Activated CD8-positive, alpha-beta memory T cell treated with anti-CD3 and anti-CD28 coated beads, Interleukin-2, amount 50 U/mL, for 24 hours (primary cell): ENCODE data around the gene IPPK.
"Not testable (repeated sequence)": the region's sequence is repeated elsewhere in the genome, so short reads cannot be mapped to it uniquely, and the experiment has no call there.

Experiments
- DNase-seq: peaks from one replicate; pipeline ENCODE4 v3.0.0-alpha.2; 2020; ENCODE audit errors: extremely low read depth

IPPK gene

DNA sequence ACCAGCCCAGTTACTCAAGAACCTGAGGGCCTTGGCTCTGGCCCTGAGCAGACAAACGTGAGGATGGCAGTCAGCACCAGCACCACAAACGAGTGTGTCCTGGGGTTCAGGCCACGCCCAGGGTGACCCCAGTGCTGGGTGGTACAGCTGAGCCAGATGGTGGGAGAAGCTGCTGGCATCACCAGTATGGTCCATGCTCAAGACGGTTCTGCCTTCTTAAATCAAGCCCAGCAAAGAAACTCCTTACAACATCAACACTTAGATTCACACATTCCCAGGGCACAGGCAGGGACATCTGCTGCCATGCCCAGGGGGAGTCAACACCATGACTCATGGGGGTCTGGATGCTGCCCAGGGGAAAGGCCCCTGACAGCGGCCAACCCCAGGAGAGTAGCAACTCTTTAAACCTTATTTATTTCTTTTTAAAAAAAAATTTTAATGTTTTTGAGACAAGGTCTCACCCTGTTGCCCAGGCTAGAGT is 31.3 kb downstream of the IPPK start:
- no peak for DNase-seq

DNA sequence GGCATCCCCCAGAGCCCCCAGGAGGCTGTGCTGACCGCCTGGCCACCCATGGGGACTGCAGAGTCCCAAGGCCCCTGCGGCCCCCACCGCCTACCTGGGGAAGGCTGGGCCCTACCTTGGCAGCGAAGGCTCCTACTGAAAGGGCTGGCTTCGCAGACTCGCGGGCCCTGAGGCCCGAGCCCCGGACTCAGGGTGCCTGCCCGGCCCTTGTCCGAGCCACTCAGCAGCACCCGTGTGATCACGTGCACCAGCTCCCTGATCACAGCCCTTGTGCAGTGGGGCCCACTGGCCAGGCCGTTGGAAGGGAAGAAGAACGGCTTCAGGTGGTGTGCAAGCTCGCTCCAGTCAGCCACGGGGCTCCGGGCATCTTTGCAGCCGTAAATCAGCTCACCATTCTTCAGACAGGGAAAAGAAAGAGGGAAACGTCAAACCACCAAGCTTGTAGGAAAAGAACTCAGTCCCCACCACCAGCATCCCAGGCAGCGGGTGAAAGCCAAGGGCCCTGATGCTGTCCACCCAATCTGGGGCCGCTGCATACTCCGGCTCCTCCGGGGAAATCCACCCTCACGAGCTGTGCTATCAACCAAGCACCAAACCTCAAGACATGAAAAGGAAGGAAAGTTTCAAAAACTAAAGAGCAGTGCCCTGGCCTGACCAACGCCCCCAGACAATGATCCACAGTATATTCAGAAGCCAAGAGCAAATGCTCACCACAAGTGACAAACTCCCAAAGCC is 31.9 kb downstream of the IPPK start:
- no peak for DNase-seq

DNA sequence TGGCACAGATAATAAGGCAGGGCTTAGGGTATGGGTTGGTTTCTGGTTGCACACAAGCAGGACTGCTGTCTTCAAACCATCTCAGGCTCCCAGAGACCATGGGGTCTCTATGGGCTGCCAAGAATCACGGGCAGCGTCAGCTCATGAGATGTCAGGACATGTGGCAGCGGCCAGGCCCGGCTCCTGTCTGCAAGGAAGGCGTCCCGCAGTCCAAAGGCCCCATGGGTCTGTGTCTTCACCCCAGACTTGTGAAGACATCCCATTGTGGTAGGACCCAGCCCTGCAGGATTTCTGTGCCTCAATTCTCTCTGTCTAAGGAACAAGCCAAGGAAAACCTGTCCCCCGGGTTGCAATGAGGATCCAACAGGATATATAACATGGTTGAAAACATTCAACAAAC is 32.6 kb downstream of the IPPK start:
- no peak for DNase-seq

DNA sequence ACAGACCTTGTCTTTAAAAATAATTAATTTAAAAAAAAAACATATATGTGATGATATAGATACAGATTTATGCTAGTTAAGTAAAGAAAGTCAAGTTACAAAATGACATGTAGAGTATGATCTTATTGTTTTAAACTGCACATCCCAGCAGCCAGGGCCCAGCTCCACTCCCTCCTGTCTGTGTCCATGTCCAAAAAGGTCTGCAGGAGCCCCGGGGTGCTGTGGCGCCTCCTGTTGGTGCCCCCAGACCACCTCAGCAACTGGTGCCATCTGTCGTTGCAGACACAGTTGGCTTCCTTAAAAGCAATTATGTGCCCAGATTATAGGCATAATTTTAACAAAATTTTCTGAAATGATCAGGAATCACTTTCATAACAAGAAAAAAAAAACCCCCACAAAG is 33.3 kb downstream of the IPPK start:
- DNase-seq, result no peak

DNA sequence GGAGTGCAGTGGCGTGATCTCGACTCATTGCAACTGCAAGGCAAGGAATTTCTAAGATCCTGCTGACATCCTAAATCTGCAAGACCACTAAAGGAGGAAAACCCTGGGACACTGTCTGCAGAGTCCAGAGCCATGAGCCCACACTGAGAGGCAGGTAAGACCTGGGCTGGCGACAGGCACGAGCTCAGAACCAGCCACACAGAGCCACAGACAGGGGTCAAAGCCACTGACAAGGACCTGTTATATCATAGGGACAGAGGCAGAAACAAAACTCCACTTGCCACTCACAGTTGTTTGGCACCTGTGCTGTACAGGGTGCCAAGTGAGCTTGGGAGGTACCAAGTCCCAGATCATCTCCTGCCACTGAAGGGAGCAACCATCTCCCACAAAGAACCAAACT is 34.2 kb downstream of the IPPK start:
- no peak for DNase-seq

DNA sequence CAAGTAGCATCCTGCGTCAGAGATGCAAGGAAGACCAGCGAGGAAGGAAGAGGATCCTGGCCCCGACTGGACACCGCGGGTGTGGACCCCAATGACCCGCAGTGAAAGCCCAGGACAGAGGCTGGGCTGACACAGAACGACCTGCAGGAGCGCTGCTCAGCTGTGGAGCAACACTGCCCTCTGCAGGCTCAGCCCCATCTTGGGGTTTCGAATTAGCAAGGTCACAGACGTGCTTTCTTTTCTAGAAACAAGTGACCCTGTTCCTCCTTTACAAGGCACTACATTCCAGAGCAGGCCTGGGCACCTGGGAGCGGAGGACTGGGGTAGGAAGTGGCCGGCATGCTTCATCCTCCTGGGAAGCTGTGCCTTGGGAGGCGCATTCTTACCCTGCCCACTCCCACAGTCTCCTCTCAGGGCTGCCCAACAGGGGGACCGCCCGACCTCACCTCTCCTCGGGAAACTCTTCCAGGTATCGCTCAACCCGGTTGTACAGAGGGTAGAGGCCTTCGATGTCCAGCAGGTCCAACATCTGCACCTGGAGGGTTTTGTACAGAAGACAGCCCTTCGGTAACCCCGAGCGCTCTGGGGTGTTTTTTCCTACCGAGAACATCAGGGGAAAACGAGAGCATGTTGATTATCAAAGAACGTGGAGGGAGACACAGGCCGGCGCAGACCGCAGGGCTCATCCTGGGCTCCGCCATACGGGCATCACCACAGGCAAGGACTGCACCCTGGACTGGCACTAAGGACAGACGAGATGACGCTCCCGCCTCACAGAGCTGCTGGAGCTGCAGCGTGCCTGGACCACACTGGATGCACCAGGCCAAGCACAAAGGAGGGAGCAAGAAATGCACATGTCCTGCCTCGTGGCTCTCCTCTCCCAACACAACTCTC is 35.0 kb downstream of the IPPK start:
- peak; percentile 18 for DNase-seq

DNA sequence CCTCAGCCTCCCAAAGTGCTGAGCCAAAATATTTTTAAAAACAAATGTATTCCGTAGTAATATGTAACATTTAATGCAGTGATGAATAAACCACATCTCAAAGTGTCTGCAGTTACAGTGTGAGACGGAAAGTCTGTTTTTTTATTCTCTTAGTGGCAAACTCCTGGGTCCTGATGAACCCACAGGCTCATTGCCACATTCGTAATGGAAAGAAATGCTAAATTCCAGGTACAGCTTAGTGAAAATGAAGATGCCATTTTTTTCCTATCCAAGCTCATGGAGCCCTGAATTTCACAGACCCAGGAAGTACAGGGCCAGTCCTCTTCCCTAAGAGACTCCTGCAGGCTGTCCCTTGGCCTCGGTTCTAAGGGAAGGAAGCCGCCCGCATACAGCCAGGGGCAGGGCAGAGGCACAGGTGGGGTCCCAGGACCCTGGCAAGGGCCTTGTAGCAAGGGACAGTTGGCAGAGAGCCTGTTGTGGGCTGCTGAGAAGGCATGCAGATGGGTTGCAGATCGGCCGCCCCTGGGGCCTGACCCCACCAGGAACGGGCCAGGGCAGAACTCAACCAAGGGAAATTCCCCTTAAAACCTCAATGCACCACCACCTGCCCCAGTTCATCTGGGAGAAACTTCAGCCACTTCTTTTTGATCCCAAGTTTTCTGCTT is 36.2 kb downstream of the IPPK start:
- DNase-seq, result no peak

DNA sequence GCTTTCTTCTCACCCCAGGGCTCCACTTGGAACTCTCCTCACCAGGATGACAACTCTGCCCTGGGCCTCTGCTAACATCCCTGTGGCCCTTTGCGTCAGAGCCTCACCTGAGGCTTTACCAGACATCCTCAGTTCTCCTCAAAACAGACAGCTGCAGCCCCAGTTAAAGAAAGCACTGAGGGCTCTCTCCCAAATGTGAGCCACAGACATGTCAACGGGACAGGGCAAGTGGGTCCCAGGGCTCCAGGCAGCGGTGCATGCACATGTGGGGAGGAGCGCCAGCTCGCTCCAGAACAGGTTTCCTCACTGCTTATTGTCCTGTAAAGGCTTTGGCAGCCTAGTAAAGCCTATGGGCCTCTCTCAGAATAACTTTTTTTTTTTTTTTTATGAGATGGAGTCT is 37.3 kb downstream of the IPPK start:
- DNase-seq, result no peak

DNA sequence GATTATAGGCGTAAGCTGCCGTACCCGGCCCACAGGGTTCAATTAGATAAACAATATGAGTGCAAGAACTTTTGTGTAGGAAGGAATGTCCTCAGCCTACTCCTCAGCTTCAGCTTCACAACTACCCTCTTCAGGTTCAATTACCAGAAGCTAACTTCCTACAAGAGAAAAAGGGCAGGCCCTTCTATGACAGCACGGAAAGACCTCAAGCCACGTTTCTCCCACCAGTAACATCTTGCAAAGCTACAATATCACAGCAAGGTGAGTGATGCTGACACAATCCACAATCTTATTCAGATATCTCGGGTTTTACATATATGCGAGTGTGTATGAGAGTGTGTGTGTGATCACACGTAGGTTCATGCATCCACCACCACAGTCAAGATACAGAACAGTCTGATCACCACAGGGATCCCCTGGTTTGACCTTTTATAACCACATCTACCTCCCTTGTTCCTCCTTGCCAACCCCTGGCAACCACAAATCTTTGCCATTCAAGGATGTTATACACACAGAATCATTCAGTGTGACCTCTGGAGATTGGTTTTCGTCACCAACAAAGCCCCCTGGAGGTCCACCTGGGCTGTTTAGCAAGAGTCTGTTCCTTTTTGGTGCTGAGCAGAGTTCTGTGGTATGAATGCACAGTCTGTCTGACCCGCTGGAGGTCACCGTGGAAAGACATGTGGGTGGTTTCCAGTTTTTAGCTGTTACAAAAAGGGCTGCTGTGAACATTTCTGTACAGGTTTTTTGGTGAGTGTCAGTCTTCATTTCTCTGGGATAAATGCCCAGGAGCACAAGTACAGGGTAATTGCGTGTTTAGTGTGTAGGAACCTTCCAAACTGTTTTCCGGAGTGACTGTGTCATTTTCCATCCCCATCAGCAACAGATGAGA is 38.2 kb downstream of the IPPK start:
- no peak for DNase-seq

DNA sequence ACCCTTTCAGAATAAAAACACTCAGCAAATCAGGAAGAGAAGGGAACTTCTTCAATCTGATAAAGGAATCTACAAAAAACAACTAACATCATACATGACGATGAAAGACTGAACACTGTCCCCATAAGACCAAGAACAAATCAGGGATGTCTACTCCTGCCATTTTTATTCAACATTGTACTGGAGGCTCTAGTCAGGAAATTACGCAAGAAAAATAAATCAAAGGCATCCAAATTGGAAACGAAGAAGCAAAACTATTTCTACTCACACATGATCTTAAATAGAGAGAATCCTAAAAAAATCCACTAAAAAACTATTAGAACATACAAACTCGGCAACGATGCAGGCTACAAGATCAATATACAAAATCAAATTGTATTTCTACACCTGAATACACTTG is 42.3 kb downstream of the IPPK start:
- no peak for DNase-seq

DNA sequence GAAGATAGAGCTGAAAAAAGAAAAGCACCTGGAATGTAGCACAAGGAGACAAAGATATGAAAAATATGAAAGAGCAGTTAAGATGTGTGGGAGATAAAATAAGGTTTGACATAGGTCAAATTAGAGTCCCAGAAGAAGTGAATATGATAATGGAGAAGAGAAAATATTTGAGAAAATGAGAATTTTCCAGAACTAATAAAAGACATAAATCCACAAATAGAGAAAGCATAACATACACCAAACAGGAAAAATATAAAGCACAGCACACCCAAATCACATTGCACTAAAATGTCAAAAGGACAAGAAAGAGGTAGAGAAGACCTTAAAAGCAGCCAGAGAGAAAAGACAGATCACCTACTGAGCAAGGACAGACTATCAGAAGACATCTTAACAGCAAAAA is 43.4 kb downstream of the IPPK start:
- no peak for DNase-seq

DNA sequence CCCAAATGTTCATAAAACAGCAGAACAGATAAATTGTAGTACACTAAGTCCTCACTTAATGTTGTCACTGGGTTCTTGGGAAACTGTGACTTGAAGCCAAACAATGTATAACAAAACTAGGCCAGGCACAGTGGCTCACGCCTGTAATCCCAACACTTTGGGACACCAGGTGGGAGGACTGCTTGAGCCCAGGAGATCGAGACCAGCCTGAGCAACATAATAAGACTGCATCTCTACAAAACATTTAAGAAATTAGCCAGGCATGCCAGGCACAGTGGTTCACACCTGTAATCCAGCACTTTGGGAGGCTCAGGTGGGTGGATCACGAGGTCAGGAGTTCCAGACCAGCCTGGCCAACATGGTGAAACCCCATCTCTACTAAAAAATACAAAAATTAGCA is 46.0 kb downstream of the IPPK start:
- not testable (repeated sequence) for DNase-seq

DNA sequence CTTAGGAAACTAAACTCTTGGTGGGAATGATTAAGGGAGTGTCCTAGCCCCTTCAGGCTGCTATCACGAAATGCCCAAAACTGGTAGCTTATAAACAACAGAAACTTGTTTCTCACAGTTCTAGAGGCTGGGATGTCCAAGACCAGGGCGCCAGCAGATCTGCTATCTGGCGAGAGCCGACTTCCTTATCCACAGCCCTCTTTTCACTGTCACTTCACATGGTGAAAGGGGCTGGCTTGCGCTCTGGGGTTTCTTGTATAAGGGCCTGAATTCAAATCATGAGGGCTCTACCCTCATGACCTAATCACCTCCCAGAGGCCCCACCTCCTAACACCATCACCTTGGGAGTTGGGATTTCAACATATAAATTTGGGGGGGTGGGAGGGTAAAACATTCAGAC is 49.1 kb downstream of the IPPK start:
- no peak for DNase-seq

DNA sequence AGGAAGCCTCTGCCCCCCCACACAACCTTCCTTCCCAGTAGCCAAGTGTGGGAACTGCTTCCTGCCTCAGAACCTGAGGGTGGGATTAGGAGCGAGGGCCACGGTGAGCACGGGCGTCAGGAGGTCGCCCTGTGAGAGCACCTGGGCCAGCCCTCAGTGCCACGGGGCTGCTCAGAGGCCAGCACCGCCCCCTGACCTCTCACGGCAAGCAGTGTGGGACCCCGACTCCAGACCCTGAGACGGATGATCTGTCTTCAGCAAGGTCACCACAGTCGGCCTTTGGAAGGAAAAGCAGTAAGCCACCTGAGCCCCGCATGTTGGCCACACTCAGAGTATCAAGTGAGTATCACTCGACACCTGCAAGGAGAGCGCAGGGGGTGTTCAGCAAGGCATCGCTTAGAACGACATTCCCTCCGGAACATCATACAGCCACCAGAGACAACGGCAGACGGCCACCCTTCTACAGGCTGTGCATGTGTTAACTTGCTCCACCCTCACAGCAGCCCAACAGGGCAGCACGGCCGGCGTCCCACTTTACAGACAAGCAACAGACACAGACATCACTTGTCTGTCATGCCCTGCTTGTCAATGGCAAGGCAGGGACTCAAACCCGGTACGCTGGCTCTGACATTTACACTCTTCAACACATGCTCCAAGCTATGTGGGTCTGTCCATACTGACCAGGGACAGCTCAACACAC is 50.2 kb downstream of the IPPK start:
- no peak for DNase-seq

DNA sequence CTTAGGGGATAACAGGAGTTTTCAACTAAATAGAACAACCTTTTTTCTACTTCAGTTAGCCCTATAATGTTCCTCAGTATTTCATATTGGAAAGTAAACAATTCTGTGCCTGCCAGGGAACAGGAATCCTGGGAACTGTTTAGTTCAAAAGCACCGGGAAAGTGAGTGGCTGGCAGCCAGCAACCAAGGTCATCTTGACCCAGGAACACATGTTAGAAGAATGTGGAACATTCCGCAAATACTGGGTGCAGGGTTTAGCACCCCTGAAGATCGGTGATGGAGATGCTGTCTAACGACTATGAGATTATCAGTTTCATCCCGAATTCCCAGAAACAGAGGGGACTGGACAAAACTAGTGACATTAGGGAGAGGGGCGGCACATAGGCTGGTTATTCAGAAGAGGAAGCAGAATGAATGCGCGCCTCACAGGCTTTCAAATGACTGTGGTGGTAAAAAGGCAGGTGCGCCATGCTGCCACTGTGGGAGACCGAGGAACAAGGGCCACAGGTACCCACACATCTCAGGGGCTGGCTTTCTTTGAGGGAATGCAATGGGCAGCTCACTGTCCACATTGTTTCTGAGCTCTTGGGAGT is 51.2 kb downstream of the IPPK start:
- DNase-seq, result no peak

DNA sequence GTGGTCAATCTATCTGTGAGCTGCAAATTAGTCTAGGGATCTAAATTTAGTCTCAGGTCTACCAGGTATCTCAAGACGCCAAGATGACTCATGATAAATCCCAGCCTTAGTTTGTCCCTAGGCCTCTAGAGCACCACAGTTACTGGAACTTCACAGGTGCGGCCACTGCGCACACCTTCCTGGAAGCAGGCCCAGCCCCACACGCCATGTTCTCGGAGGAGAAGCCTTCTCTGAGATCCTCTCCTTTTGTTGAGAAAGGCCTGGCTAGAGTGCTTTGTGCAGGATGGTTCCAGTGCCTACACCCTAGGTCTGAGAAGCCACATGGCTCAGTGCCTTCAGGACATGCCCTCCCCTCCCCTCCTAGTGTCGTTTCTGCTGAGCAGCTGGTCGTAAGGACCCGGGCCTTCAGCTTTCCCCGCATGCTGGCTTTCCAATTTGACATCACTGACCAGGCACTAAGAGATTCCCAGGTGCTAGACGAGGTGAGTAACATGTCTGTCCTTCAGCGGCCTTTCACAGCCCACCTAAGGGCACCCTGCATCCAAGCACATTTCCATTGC is 51.9 kb downstream of the IPPK start:
- DNase-seq, result no peak

DNA sequence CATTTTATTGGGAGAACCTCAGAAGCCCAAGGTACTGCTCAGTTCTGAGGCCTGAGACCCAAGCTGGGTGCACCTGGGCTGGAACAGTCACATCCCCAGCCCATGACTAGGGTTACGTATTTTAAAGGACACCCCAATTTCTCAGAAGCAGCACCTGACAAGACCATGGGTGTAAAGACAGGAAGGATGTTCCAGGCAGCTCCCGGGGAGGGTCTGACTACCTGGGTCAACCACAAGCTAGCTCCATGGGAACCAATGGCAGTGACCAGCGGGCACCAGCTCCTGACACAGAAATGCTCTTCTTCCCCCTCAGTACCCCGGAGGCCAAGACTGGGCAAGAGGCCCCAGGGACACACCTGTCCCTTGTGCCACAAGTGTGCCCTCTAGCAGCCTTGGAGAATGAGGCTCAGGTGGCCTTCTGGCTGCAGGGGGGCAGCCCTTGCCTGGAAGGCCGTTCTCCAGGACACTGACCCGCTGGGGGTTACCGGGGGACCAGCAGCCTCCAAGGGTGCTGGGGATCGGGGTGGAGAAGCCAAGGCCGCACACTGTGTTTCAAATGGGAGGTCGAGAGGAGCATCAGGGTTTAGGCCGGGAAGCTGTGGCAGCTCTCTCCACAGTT is 52.6 kb downstream of the IPPK start:
- no peak for DNase-seq

DNA sequence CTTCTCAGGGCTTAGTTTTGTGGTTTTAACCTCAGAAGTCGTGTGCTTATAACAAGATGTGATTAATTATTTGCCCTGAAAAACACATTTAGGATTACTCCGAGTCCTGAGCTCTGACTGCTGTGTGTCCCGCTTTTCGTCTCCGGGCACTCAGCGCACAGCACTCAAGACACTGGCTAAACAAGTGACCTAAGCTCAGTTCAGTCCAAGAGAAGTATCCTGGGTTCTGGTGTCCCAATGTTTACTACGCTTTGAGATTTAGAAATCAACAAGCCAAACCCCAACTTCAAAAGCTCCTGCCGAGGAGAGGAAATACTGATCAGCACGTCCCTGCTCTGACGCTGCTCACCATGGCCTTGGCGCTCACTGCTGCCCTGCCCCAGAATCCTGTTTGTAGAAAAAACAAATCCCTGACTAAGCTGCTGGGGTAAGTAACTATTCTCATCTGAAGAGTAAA is 53.2 kb downstream of the IPPK start:
- DNase-seq, result no peak

DNA sequence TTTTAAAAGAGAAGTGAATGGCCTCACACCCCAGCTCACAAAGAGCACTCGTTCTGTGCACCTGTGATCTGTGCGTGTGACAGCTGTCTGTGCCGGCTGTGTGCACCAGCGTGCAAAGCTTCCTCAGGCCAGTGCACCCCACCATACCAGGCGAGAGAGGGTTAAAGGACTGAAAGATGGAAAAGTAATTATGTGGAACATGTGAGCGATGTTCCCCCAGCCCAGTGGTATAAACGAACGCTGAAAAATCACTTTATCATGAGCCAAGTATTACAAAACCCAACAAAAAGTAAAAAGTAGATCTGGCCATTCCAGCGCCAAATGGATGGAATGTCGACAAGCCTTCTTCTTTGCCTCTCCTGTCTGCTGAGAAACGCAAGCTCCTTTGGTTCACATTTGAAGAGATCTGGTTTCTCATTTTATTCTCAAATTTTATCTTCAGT is 53.7 kb downstream of the IPPK start:
- DNase-seq, result no peak

DNA sequence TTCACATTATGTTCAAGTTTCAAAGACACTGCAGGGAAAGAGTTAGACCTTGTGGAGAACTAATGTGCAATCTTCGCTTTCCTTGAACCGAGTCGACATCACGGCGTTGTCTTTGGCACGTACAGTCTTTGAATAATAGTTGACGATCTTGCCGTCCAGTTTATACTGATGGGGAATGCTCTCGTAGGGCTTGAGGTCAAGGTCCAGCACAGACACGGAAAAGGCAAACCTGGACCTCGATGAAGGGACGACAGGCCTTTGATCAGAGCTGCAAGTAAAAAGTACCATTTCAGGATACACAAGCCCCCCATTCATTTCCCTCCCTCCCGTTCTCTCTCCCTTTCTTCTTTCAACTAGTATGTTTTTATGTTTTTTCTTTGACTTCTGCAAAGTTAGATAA is 54.1 kb downstream of the IPPK start:
- no peak for DNase-seq
